ENCODE measurements around the gene NCR3LG1. TPM values are rescaled to one million over a fixed set of nuclear protein-coding genes. Genes with fewer than 3 reads are reported as not detected.
A peak's percentile ranks its signal among the peaks of the same experiment; 100 is the strongest.

Gene NCR3LG1, protein sequence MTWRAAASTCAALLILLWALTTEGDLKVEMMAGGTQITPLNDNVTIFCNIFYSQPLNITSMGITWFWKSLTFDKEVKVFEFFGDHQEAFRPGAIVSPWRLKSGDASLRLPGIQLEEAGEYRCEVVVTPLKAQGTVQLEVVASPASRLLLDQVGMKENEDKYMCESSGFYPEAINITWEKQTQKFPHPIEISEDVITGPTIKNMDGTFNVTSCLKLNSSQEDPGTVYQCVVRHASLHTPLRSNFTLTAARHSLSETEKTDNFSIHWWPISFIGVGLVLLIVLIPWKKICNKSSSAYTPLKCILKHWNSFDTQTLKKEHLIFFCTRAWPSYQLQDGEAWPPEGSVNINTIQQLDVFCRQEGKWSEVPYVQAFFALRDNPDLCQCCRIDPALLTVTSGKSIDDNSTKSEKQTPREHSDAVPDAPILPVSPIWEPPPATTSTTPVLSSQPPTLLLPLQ
- total RNA-seq (2014; rRNA removed; shearing (Covaris generic)): 1.1 TPM in 2 replicates

DNA sequence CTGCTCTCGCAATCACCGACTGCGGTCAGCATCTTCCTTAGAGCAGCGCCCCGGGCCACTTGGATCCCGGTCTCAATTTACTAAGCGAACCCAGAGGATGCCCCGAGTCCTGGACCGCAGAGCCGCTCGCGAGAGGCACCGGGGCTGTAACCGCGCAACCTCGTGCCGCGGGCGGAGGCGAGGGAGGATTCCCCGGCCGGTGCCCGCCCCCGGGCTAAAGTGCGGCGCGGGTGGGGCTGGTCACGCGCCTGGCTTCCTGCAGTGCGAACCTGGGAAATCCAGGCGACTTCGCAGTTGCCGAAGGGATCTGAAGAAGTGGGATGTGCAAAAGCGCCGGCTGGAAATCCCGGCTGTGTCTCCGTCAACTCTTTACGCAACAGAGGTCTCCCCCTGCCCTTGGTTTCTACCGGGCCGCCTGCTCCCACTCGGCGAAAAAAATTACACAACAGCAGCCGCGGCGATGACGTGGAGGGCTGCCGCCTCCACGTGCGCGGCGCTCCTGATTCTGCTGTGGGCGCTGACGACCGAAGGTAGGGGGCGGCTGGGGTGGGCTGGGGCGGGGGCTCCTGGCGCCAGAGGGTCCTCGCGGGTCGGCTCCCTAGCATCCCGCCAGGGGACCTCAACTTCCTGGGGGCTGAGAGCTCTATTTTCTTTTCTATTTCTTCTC is at the start of gene NCR3LG1:
Gene NCR3LG1, plus strand, starts transcription at position 291 of the 667 bp plus-strand sequence. Its CDS starts 170 bp downstream, at position 461.
- peak; percentile 37 for DNase-seq (ENCODE audit: low read depth)

DNA sequence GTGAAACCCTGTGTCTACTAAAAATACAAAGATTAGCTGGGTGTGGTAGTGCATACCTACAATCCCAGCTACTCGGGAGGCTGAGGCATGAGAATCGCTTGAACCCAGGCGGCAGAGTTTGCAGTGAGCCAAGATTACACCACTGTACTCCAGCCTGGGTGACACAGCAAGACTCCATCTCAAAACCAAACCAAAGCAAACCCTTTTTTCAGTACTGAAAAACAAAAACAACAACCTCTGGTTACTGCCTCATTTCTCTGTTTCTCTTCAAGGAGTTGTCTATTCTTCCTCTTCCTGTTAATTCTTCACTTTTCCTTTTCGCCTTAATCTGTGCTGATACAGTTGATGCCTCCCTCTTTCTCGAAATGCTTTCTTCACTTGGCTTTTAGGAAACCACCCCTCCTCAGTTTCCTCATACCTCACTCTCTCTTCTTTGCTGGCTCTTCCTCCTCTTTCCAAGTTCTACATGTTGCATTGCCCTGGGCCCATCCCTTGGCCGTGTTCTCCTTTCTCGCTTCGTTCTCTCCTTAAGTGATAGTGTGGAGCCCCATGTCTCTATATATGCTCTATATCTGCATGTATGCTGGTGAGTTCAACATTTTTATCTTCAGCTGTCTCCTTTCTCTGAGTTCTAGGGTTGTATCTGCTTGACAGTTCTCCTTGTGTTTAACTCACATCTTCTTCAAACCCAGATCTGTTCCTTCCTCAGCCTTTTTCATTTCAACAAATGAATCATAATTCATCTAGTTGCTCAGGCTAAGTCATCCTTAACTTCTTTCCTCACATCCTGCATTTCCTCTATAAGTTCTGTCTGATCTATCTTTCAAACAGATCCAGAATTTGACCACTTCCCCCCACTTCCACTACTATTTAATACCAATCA is 38.0 kb upstream of the NCR3LG1 start:
- DNase-seq (ENCODE audit: low read depth): no peak

DNA sequence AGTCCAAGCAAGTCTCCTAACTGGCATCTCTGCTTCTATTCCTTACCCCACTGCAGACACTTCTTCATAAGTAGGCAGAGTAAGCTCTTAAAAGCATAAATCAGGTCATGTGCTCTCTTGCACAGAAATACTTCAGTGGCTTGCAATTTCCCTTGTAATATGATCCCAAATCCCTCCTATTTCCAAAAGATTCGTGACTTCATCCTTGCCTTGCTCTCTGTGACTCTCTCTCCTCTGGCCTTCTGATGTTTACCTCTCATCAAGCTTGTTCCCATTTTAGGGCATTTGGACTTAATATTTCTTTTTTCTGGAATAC is 37.4 kb upstream of the NCR3LG1 start:
- DNase-seq (ENCODE audit: low read depth): peak; percentile 35

DNA sequence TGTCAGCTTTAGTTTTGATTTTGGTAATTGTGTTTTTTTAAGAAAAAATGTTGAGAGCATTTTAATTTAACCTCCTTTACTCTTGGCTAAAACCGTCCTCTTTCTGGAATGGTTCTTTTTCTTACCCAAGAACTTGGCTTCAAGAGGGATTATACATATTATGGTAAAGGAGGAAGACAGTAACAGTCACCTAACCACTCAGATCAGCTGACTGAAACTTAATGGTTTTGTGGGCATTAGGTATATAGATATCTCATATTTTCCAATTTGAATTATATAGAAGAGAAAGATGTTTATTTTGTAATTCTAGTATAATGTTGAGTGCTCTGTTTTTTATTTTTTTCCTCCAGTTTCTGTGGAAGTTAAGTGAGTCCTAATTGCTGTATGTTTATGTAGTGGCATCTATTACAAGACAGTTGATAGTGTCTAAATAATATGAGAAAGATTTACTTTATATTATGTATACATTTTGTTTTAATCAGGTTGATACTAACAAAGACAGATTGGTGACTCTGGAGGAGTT is 36.6 kb upstream of the NCR3LG1 start:
- no peak for DNase-seq (ENCODE audit: low read depth)

DNA sequence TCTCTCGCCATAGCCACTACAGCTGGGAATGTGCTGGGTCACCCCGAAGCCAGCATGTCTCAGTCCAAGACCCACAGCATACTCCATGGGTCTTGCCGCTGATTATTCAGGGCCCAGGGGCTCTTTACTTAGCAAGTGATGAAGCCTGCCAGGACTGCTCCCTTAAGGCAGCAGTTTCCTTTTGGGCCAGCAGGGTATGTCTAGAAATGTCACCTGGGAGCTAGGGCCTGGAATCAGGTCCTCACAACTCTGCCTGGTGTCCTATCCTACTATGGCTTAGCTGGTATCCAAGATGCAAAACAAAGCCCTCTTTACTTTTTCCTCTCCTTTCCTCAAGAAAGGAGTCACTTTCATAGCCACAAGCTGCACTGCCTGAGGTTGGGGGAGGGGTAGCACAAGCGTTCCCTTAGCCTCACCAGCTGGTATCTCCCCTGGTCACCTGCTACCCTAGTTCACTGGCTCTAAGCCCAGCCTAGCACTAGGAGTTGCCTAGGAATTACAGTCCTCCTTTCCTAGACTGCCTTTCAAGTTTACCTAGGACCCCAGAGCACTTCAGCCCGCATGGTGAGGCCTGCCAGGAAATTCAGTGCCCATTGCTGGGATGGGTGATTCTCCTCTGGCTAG is 22.6 kb upstream of the NCR3LG1 start:
- no peak for DNase-seq (ENCODE audit: low read depth)

DNA sequence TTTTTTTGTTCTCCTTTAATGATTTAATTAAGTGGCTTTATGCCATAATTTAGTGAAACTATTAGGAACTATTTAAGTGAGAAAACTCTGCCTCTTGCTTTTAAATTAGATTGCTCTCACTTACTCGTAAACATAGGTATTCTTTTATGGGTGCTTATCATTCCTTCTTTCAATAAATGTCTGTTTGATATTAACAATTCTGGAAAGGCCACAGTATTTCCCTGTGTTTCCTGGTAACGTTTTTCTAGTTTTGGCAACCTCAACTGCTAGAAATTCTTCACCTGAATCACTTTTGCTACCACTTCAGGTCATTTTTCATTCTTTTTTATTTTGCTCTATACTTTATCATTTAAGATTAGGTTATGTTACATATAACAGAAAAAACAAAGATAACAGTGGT is 19.9 kb upstream of the NCR3LG1 start:
- DNase-seq (ENCODE audit: low read depth): no peak

DNA sequence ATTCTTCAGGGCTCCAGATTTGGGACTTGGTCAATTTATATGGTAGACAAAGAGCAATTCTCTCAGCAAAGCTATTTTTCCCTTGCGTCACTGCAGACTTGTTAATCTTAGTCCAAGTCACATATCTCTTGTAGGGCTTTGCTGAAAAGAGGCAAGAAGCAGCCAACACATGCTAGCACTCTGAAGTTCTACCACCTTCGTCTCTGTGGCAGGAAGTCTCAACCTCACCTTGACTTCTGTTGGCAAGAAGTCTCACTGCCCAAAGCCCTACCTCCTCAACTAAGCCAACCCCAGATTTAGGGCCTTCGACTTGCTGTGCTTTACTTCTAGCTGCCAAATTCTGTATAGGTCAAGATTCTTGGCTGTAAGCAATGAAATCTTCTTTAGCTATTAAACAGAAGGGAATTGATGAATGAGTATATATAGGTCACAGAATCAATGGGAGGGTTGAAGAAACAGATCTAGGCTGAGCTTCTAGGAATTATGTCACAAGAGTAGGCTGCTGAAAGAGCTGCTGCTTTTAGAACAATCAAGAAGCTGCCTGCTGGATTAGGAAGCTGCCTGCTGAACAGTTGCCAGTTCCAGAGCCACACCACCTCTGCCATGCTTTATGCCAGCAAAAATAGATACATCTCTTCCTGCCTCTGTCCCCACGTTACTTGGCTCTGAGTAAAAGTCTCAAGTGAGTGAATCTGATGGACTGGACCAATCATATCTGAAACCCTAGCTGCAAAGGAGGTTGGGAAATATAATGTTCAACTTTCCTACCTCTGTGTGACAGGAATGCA is 17.6 kb upstream of the NCR3LG1 start:
- DNase-seq (ENCODE audit: low read depth): no peak

DNA sequence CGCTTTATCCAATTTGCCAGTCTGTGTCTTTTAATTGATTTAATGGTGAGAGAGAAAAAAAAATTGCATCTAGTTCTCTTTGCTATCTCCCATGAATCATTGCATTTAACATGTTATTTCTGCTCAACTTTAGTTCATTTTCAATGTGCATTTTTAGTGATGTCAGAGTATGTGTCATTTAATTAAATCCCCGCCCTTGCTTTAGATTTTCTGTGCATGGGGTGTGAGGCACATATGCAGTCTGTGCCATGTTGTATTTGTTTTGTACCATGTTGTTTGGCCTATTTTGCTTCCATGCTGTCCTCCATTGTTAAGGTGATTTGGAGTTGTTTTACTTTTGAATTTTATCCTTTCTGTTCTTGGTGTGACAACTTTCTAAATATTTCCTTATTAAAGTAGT is 8.3 kb upstream of the NCR3LG1 start:
- DNase-seq (ENCODE audit: low read depth): no peak

DNA sequence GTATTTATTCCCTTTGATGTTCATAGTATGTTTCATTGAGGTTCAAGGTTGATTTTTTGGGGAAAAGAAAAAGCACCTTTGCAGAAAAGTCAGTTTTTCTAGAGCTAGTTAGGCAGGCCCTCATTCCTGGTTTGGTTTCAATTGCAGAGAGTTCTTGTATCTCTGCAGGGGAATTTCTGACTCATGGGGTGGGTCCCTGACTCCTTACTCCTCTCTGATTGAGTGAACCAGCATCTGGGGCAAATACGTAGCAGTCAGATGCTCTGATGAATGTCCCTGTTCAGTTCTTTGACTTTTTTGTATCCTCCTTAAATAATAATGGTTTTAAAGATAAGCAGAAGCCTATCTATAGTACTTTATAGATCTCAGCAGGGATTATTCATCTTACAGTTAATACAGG is 7.7 kb upstream of the NCR3LG1 start:
- DNase-seq (ENCODE audit: low read depth): peak; percentile 65

DNA sequence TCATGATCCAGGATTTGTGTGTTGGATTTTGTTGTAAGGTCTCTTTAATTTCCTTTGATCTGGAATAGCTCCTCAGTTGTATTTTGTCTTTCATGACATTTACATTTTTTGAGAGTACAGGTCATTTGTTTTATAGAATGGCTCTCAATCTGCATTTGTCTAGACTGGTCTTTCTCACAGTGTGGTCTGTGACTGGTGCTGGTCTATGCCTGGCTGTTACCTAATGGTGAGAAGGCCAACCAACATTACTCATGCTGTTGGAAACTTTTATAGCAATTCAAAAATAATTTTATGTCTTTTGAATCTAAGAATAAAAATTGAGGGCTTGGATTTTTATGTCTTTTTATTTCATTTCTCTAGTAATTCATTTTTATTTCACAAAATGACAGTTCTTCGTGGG is 3.9 kb upstream of the NCR3LG1 start:
- DNase-seq (ENCODE audit: low read depth): no peak

DNA sequence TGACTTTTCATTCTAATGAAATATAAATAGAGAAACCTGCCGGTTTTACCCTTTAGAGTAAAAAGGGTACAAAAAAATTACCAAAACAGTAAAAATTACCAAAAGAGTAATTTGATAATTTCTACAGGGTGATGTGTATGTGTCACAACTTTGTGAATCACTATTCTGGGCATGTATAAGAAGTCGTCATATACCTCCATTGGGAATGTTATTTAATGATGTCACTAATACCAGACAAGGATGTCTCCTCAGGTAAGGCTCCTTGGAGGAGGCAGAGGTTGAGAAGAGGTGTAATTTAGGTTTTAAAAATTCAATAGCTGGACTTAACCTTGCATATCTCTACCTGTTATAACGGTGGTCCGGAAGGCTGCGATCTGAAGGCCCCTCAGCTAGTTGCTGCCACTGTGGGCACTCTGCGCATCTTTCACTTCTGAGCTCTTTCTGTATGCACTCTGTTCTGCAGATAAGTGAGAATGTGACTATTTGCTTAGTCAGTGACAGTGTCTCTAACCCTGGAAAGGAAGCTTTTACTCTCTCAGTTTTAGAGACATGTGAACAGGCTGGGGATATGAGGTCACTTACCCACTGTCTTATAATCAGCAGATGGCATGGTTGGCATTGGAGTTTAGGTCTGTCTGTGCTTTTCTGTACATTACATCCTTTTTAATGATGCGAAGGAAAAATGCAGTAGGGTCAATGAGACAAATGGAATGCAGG is 987 bp upstream of the NCR3LG1 start:
- no peak for DNase-seq (ENCODE audit: low read depth)

DNA sequence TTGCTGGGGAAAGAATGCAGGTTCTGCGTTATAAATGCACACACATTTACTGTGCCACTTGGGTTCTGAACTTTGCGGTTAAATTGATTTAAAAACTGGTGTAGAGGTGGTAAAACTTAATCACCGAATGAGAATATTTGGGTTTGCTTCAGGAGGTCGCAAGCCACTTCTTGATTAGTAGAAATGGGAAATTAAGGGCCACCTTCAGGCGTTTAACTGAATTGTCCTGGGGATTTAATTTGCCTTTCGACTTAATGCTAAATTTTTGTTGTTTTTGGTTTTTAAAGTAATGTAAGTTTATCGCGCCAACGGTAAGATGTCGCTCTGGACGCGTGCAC is 459 bp upstream of the NCR3LG1 start:
- no peak for DNase-seq (ENCODE audit: low read depth)

DNA sequence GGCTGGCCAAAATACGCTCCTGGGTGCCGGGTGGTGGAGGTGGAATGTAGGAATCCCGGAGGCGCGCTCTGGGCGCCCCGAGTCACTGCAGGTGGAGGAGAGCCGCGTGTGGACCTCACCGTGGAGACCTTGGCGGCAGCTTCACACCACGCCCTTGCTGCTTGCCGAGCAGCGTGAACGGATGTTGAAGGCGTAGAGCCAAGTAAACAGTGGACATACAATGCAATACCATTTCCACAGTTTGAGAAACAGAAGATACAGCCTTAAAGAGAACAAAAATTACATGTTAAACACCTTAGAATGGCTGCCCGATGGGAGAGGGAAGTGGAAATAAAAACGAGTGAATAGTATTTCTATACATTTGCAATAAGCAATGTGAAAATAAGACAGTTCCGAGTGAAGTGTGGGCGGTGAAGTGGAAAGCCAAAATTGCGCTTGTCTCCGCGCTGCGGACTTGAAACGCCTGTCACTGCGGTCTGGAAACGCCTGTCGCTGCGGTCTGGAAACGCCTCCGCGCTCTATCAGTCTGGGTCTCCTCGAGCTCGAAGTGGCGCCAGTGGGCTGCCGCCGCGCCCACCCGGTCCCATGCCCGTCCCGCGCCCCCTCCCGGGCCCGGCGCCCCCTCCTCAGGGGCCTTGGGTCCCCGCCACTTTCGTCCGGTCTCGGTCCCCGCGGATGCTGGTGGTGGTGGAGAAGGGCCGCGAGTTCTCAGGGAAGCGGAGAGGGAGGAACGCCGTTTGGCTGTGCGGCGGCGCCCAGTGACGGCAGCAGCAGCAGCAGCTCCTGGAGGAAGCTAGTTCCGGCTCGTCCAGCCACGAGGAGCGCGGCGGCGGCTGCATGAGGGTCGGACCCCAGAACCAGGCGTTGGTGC is 1.6 kb downstream of the NCR3LG1 start:
- DNase-seq (ENCODE audit: low read depth): peak; percentile 73

DNA sequence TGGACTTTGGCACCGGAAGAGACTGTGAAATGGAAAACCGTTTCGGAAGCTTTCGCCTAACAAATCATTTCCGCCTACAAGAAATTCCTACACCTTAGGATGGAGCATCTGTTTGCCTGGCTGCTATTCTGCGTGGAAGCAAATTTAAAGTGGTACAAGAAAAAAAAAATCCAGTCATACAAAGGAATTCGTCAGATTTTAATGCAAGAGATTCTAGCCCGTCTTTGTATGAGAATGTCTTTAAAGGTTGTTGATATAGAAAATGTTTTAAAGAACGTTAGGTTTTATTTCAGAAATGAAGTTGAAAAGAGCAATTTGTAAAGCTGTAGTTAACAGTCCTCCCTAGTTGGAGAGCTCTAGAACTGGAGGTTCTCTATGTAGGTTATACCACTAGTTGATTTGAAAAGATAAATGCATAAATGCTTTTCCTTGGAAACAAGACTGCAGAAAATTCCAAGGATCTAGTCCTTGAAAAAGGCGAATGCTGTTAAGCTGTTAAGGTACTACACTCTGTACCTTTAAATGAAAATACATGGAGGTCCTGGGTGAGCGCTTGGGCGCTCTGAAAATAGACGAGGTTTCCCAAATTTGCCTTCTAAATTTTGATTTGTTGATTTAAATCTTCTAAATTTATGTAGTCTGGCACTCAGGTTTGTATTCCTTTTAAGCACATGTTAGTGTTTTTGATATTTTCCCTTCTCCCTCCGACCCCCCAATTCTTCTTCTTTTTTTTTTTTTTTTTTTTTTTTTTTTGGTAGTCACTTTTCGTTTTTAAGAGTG is 2.4 kb downstream of the NCR3LG1 start:
- no peak for DNase-seq (ENCODE audit: low read depth)

DNA sequence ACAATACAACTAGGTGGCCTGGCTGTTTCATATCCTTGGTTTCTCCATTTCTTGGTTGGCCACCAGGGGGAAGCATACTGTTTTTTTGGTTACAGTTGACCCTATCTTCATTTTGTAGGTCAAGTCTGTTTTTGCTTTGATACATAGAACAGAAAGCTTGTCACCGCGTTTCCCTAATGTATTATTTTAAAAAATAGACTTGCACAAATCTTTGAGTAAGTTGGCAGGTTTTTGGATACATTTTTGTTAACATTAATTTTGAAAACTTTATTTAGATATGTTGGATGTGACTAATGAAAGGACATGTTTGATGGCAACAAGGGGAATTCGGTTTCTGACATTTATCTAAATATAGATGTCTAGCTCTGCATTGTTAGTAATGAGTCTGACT is 3.0 kb downstream of the NCR3LG1 start:
- peak; percentile 69 for DNase-seq (ENCODE audit: low read depth)

DNA sequence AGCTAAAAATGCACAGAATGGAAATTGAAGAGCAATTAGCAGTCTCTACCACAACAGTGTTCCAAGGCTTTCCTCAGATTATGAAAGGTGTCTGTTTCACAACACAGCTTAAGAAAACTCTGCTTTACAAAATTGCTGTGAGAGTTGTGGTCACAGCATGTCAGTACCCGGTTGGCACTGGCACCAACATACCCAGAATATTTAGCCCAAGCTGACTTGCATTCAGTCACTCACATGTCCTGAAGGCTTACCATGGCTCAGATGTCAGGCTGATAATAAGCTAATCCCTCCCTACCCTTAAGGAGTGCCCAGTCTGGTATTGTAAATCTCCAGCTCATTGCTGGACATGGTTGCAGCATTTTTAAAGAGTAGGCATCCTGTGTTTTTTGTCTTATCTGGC is 14.9 kb downstream of the NCR3LG1 start:
- no peak for DNase-seq (ENCODE audit: low read depth)

DNA sequence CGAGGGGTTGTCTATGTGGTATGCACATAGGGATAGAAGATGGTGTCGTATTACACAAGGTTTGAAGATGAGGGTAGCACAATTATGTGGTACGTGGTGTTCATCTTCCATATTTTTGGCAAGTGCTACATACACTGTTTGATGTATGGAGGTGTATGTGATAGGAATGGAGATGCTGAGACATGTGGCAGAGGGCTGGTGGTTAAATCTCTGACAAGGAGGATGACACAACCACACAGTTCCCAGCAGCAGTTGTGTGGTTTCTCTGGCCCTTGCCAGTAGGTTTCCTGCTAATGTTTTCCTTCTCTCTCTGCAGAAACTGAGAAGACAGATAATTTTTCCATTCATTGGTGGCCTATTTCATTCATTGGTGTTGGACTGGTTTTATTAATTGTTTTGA is 17.0 kb downstream of the NCR3LG1 start:
- DNase-seq (ENCODE audit: low read depth): no peak

DNA sequence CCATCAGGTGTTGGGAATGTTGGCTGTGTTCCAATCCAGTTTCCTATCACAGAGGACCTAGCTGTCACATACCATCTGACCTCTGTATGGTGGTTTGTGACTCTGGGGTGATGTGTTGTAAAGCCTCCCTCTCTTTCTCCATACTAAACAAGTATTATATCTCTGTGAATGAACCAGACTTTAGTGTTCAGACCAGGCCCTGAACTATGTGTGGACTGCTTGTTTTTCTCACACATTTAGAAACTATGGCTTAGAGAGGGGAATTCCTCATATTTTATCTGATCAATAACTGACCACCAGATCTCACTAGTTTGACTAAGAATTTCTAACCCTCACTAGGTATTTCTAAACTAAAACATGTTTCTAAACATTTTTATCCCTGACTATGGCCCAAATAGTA is 17.5 kb downstream of the NCR3LG1 start:
- DNase-seq (ENCODE audit: low read depth): no peak
